ENCODE measurements around the gene AFF2. TPM values are rescaled to one million over a fixed set of nuclear protein-coding genes. Genes with fewer than 3 reads are reported as not detected.

AFF2 gene
- total RNA-seq, 4 donors from 2014 or later, result 0.27 to 0.32 TPM; not detected in 2

DNA sequence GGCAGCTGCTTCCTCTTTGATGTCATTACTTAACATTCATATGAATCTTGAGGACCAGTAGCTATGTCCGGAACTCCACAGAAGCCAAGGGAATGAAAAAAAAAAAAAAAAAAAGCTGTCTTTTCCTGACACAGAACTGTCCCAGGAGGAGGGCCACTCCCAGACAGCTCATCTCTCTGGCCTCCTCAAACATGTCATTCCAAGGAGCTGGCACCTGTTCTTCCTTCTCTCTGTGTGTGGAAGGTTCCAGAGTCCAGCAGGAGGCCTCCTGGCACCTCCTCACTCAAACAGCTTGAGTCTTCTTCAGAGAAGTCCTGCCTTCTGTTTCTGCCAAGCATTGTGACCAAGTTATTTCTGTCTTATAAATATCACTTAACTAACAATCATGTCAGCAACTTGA, 458.5 kb downstream of the AFF2 start:
- intact Hi-C loops (cut with DNase I; ENCODE audit: low total_unique reads) (no loop called here), in situ Hi-C loops (cut with MboI; ENCODE audit: low pct_ligation_motif_present in 1 of 4, low pct_unique_long_range_greater_than_20kb in 1 of 4, low sequenced_read_pairs in 3 of 4) (no loop called here)
- TF ChIP-seq POLR2AphosphoS5 (IDR thresholded peaks at IDR 0.05), result no peak
- TF ChIP-seq POLR2A (IDR thresholded peaks at IDR 0.05), result no peak
- TF ChIP-seq CTCF (IDR thresholded peaks at IDR 0.05), result no peak
- TF ChIP-seq EP300 (IDR thresholded peaks at IDR 0.05; ENCODE audit: low read depth), result no peak
- no peak overlapping the region for H3K4me3 ChIP-seq
- no peaks in the 10 kb centered on the region for H3K27me3 ChIP-seq
- DNase-seq, result no peak
- no peaks in the 10 kb centered on the region for H3K4me1 ChIP-seq
- no peak overlapping the region for H3K27ac ChIP-seq
- H3K9me3 ChIP-seq, result no peaks in the 10 kb centered on the region
- WGBS, 2 donors (ENCODE audit: low coverage in 1 of 2), result 87% methylated on average over 1 of the region's 1 CpG; no CpG with 5 or more reads in 1 of the 2 donors
- H3K36me3 ChIP-seq, result no peaks in the 10 kb centered on the region

DNA sequence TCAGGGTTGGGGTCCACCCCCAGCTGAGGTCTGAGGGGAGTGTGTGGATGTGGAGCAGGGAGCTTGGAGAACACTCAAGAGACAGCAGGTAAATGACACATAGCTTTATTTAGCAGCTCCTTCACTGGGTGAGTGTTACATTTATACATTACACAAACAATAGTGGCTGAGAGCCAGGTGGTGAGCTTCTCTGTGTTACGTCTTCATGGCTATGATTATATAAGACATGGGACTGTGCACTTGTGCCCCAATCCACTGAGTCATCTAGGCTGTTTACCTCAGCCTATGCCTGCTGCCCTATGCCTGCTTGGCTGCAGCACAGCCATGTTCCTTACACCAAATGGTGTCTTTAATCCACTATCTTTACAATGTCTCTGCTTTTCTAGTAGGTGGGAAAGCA, 459.6 kb downstream of the AFF2 start:
- WGBS, 2 donors (ENCODE audit: low coverage in 1 of 2), result 27% methylated on average over 1 of the region's 1 CpG; no CpG with 5 or more reads in 1 of the 2 donors
- Histone ChIP-seq H3K9me3 (no peaks in the 10 kb centered on the region), H3K4me3 (no peak overlapping the region), H3K4me1 (no peaks in the 10 kb centered on the region), H3K27me3 (no peaks in the 10 kb centered on the region), H3K27ac (no peak overlapping the region), H3K36me3 (no peaks in the 10 kb centered on the region)
- TF ChIP-seq CTCF (IDR thresholded peaks at IDR 0.05) (no peak), POLR2AphosphoS5 (IDR thresholded peaks at IDR 0.05) (no peak)
- intact Hi-C loops (cut with DNase I; ENCODE audit: low total_unique reads), result no loop called here
- in situ Hi-C loops (cut with MboI; ENCODE audit: low pct_ligation_motif_present in 1 of 4, low pct_unique_long_range_greater_than_20kb in 1 of 4, low sequenced_read_pairs in 3 of 4), result no loop called here
- no peak for DNase-seq

GRCh38 chrX:148961985-148962384, 461.6 kb downstream of the AFF2 start:
- TF ChIP-seq EP300 (IDR thresholded peaks at IDR 0.05; ENCODE audit: low read depth), result no peak
- TF ChIP-seq CTCF (IDR thresholded peaks at IDR 0.05), result no peak
- TF ChIP-seq POLR2A (IDR thresholded peaks at IDR 0.05), result no peak
- no peak for TF ChIP-seq POLR2AphosphoS5 (IDR thresholded peaks at IDR 0.05)
- H3K4me1 ChIP-seq, result no peaks in the 10 kb centered on the region
- 76 to 100% methylated on average over 4 of the region's 4 CpGs for WGBS, 2 donors (ENCODE audit: low coverage in 1 of 2)
- intact Hi-C loops (cut with DNase I; ENCODE audit: low total_unique reads) (no loop called here), in situ Hi-C loops (cut with MboI; ENCODE audit: low pct_ligation_motif_present in 1 of 4, low pct_unique_long_range_greater_than_20kb in 1 of 4, low sequenced_read_pairs in 3 of 4) (no loop called here)
- H3K4me3 ChIP-seq, result no peak overlapping the region
- no peak for DNase-seq
- H3K27ac ChIP-seq, result no peak overlapping the region
- H3K9me3 ChIP-seq, result no peaks in the 10 kb centered on the region
- H3K36me3 ChIP-seq, result no peaks in the 10 kb centered on the region
- H3K27me3 ChIP-seq, result no peaks in the 10 kb centered on the region

DNA sequence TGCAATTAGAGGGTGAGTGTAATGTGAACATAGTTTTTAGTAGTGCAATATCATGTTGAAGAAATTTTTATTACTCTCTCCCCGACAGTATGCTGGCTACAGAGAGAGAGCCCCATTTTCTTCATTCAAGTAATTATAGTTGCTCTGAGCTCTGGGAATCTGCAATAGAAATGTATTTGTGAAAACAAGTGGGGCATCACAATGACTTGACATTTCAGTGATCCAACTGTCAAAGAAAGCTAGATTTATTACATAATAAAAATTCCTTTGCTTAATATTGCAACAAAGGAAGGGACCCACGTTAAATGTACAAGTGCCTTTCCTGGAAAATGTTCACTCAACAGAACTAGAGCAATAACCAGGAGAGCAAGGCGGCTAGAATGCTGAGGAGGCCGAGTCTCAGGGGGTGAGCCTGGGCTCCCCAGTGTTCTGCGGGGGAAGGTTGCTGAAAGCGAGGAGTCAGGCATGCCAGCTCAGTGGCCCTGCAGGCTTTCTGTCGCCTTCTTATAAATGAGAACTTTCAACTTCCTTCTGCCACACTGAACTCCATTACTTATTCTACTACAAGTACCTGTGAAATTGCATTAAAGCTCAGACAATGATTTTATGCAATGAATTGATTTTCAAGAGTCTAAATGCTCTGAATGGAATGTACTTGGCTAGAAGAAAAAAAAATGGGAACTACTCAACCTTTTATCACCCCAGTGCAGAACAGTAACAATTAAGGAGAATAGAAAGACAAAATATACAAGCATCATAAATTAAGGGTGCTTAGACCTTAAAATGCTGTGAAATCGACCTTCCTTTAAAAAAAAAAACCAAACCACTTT, 476.4 kb downstream of the AFF2 start:
- intact Hi-C loops (cut with DNase I; ENCODE audit: low total_unique reads) (no loop called here), in situ Hi-C loops (cut with MboI; ENCODE audit: low pct_ligation_motif_present in 1 of 4, low pct_unique_long_range_greater_than_20kb in 1 of 4, low sequenced_read_pairs in 3 of 4) (no loop called here)
- WGBS, 2 donors (ENCODE audit: low coverage in 1 of 2), result 20 to 50% methylated on average over 1 to 8 of the region's 8 CpGs
- Histone ChIP-seq H3K4me3 (no peak overlapping the region), H3K36me3 (no peaks in the 10 kb centered on the region), H3K27me3 (no peaks in the 10 kb centered on the region), H3K4me1 (no peaks in the 10 kb centered on the region), H3K27ac (no peak overlapping the region), H3K9me3 (no peaks in the 10 kb centered on the region)
- DNase-seq, result no peak
- TF ChIP-seq POLR2A (IDR thresholded peaks at IDR 0.05) (no peak), CTCF (IDR thresholded peaks at IDR 0.05) (no peak), EP300 (IDR thresholded peaks at IDR 0.05; ENCODE audit: low read depth) (no peak), POLR2AphosphoS5 (IDR thresholded peaks at IDR 0.05) (no peak)
